ENCODE measurements around the gene ADCK1. TPM values are rescaled to one million over a fixed set of nuclear protein-coding genes. Genes with fewer than 3 reads are reported as not detected.

Gene ADCK1
- total and polyA plus RNA-seq, 2 of the 13 experiments (the other 11 are each of a cell fraction or from before 2014, with no cell fraction given) = 3.9 to 6.3 TPM

DNA sequence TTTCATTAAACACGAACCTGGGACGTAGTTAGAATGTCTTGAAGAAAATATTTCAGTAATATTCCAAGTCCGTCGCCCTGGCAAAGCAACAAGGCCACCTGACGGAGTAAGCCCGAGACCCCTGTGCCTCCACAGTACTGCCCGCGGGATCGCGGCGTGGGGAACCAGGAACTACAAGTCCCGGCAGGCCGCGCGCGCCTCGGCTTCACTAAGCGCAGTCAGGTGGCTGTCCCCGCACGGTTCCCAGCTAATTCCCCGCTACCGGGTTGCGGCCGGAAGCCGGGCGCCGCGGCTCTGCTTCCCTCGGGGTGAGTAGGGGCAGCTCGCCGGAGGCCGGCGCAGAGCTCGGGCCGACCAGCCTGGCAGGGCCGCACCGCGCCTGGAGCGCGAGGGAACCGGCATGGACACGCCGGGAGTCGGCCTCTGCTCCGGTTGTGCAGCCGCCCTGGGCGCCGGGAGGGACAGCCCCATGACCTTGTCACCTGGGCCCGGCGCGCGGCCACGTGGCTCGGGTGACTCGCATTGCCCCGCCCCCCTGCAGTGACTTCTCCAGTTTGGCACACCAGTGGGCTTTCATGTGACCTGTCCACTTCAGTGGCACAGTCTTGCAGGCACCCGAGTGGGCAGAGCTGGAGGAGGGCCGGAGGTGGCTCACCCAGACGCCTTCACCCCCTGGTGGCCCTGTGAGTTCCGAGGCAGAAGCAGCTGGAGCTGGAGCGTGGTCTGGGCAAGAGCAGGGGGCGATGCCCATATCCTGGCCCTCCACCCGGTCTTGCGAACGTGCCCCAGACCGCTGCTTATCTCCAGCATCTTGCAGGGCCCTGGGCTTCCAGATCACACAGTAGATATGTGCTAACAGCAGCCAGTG lies at the start of gene ADCK1 (continued):
- TF ChIP-seq, protein P1, sequence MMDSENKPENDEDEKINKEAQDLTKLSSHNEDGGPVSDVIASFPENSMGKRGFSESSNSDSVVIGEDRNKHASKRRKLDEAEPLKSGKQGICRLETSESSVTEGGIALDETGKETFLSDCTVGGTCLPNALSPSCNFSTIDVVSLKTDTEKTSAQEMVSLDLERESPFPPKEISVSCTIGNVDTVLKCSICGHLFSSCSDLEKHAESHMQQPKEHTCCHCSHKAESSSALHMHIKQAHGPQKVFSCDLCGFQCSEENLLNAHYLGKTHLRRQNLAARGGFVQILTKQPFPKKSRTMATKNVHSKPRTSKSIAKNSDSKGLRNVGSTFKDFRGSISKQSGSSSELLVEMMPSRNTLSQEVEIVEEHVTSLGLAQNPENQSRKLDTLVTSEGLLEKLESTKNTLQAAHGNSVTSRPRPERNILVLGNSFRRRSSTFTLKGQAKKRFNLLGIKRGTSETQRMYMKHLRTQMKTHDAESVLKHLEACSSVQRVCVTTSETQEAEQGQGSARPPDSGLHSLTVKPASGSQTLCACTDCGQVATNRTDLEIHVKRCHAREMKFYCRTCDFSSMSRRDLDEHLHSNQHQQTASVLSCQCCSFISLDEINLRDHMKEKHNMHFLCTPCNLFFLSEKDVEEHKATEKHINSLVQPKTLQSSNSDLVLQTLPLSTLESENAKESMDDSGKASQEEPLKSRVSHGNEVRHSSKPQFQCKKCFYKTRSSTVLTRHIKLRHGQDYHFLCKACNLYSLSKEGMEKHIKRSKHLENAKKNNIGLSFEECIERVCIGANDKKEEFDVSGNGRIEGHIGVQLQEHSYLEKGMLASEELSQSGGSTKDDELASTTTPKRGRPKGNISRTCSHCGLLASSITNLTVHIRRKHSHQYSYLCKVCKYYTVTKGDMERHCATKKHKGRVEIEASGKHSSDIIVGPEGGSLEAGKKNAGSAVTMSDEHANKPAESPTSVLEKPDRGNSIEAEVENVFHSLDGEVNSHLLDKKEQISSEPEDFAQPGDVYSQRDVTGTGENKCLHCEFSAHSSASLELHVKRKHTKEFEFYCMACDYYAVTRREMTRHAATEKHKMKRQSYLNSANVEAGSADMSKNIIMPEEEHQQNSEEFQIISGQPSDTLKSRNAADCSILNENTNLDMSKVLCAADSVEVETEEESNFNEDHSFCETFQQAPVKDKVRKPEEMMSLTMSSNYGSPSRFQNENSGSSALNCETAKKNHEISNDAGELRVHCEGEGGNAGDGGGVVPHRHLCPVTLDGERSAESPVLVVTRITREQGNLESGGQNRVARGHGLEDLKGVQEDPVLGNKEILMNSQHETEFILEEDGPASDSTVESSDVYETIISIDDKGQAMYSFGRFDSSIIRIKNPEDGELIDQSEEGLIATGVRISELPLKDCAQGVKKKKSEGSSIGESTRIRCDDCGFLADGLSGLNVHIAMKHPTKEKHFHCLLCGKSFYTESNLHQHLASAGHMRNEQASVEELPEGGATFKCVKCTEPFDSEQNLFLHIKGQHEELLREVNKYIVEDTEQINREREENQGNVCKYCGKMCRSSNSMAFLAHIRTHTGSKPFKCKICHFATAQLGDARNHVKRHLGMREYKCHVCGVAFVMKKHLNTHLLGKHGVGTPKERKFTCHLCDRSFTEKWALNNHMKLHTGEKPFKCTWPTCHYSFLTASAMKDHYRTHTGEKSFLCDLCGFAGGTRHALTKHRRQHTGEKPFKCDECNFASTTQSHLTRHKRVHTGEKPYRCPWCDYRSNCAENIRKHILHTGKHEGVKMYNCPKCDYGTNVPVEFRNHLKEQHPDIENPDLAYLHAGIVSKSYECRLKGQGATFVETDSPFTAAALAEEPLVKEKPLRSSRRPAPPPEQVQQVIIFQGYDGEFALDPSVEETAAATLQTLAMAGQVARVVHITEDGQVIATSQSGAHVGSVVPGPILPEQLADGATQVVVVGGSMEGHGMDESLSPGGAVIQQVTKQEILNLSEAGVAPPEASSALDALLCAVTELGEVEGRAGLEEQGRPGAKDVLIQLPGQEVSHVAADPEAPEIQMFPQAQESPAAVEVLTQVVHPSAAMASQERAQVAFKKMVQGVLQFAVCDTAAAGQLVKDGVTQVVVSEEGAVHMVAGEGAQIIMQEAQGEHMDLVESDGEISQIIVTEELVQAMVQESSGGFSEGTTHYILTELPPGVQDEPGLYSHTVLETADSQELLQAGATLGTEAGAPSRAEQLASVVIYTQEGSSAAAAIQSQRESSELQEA (CRISPR knock-in tag; IDR thresholded peaks at IDR 0.05; ENCODE audit: not compliant biosample characterization) = peak; percentile 71
- TF ChIP-seq ZNF333 (CRISPR knock-in tag; IDR thresholded peaks at IDR 0.05; ENCODE audit: borderline replicate concordance) (0 out of 2 replicates have a peak, but pooled peaks have one; percentile 29), PHF5A (CRISPR knock-in tag; IDR thresholded peaks at IDR 0.05; ENCODE audit: low read depth, unreplicated experiment) (no peak), NR2F6 (IDR thresholded peaks at IDR 0.05) (0 out of 2 replicates have a peak, but pooled peaks have one; percentile 11), NR2F6 (CRISPR knock-in tag; IDR thresholded peaks at IDR 0.05) (peak; percentile 57), ZNF83 (CRISPR knock-in tag; IDR thresholded peaks at IDR 0.05; ENCODE audit: borderline replicate concordance) (no peak), ETV5 (CRISPR knock-in tag; IDR thresholded peaks at IDR 0.05; ENCODE audit: borderline replicate concordance) (peak; percentile 84), ELF4 (CRISPR knock-in tag; IDR thresholded peaks at IDR 0.05; ENCODE audit: borderline replicate concordance) (peak; percentile 82; the same call in 1 of the 2 replicates), POLR2G (IDR thresholded peaks at IDR 0.05; ENCODE audit: low read depth, low read length) (peak; percentile 89), YY1 (IDR thresholded peaks at IDR 0.05; ENCODE audit: insufficient read depth, insufficient replicate concordance, low read depth, low read length) (peak; percentile 37), ZNF768 (CRISPR knock-in tag; IDR thresholded peaks at IDR 0.05) (peak; percentile 74; the same call in 1 of the 2 replicates), U2AF1 (optimal IDR thresholded peaks at IDR 0.05; ENCODE audit: low read depth, low read length) (no peak), HNRNPUL1 (IDR thresholded peaks at IDR 0.05; ENCODE audit: low read depth, low read length) (peak; percentile 45; the same call in 1 of the 2 replicates), ZNF446 (CRISPR knock-in tag; IDR thresholded peaks at IDR 0.05) (no peak)
- TF ChIP-seq, protein P2, sequence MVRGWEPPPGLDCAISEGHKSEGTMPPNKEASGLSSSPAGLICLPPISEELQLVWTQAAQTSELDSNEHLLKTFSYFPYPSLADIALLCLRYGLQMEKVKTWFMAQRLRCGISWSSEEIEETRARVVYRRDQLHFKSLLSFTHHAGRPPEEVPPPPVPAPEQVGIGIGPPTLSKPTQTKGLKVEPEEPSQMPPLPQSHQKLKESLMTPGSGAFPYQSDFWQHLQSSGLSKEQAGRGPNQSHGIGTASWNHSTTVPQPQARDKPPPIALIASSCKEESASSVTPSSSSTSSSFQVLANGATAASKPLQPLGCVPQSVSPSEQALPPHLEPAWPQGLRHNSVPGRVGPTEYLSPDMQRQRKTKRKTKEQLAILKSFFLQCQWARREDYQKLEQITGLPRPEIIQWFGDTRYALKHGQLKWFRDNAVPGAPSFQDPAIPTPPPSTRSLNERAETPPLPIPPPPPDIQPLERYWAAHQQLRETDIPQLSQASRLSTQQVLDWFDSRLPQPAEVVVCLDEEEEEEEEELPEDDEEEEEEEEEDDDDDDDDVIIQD (CRISPR knock-in tag; IDR thresholded peaks at IDR 0.05; ENCODE audit: low read depth) = peak; percentile 9; the same call in 1 of the 2 replicates
- TF ChIP-seq, protein P3, sequence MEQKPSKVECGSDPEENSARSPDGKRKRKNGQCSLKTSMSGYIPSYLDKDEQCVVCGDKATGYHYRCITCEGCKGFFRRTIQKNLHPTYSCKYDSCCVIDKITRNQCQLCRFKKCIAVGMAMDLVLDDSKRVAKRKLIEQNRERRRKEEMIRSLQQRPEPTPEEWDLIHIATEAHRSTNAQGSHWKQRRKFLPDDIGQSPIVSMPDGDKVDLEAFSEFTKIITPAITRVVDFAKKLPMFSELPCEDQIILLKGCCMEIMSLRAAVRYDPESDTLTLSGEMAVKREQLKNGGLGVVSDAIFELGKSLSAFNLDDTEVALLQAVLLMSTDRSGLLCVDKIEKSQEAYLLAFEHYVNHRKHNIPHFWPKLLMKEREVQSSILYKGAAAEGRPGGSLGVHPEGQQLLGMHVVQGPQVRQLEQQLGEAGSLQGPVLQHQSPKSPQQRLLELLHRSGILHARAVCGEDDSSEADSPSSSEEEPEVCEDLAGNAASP (CRISPR knock-in tag; IDR thresholded peaks at IDR 0.05; ENCODE audit: borderline replicate concordance) = peak; percentile 38
- TF ChIP-seq, protein P4, sequence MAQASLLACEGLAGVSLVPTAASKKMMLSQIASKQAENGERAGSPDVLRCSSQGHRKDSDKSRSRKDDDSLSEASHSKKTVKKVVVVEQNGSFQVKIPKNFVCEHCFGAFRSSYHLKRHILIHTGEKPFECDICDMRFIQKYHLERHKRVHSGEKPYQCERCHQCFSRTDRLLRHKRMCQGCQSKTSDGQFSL (CRISPR knock-in tag; IDR thresholded peaks at IDR 0.05) = no peak

All from HepG2 (cell line).